DOHH2 (cell line): ENCODE results near the gene WDR6.
A peak's percentile ranks its signal among the peaks of the same experiment; 100 is the strongest.

Source experiments
- H3F3A ChIP-seq: fragments of 200-600 bp; sonication (generic), shearing (Covaris generic); 2 replicates; pipeline ENCODE4 v1.6.0; 2016; ENCODE audit warnings: antibody characterized with exemption, mild to moderate bottlenecking; ENCODE audit not compliant: control insufficient read depth, insufficient read depth
- H3K27ac ChIP-seq: fragments of 200-600 bp; sonication (generic); 2 replicates; pipeline ENCODE4 v1.5.1; 2014; ENCODE audit warnings: low read depth, mild to moderate bottlenecking, low read length, moderate library complexity
- H3K27me3 ChIP-seq: fragments of 200-600 bp; sonication (generic); 2 replicates; pipeline ENCODE4 v1.6.1; 2014; ENCODE audit warnings: mild to moderate bottlenecking, low read length, mixed read lengths; ENCODE audit not compliant: control insufficient read depth
- H3K36me3 ChIP-seq: fragments of 200-600 bp; sonication (generic); 2 replicates; pipeline ENCODE4 v1.6.1; 2014; ENCODE audit warnings: mild to moderate bottlenecking, low read length, moderate library complexity, mixed read lengths; ENCODE audit not compliant: control insufficient read depth
- H3K4me1 ChIP-seq: fragments of 200-600 bp; sonication (generic); 2 replicates; pipeline ENCODE4 v1.6.1; 2014; ENCODE audit warnings: mild to moderate bottlenecking, low read length, mixed read lengths; ENCODE audit not compliant: control insufficient read depth
- H3K4me2 ChIP-seq: fragments of 200-600 bp; sonication (generic); 2 replicates; pipeline ENCODE4 v1.6.0; 2014; ENCODE audit warnings: mild to moderate bottlenecking, low read length, moderate library complexity
- H3K4me3 ChIP-seq: fragments of 200-600 bp; sonication (generic); 2 replicates; pipeline ENCODE4 v1.5.1; 2014; ENCODE audit warnings: mild to moderate bottlenecking, low read length, mixed read lengths
- H3K79me2 ChIP-seq: fragments of 200-600 bp; sonication (generic); 2 replicates; pipeline ENCODE4 v1.6.1; 2014; ENCODE audit warnings: mild to moderate bottlenecking, low read length, mixed read lengths; ENCODE audit not compliant: control insufficient read depth
- H3K9me2 ChIP-seq: fragments of 200-600 bp; sonication (generic); replicated peaks from 2 replicates; pipeline ENCODE4 v1.6.1; 2014; ENCODE audit warnings: mild to moderate bottlenecking, low read length, mixed read lengths; ENCODE audit not compliant: control insufficient read depth
- H3K9me3 ChIP-seq: fragments of 200-600 bp; sonication (generic); 2 replicates; pipeline ENCODE4 v1.6.1; 2014; ENCODE audit warnings: antibody characterized with exemption, low read length, mixed read lengths; ENCODE audit not compliant: control insufficient read depth, insufficient read depth
- H4K20me1 ChIP-seq: fragments of 200-600 bp; sonication (generic); 2 replicates; pipeline ENCODE4 v1.6.0; 2014; ENCODE audit warnings: low read depth, mild to moderate bottlenecking, antibody characterized with exemption, low read length, moderate library complexity; ENCODE audit not compliant: control insufficient read depth, insufficient read depth
- EZH2phosphoT487 ChIP-seq: fragments of 200-600 bp; sonication (generic); IDR thresholded peaks from 2 replicates; pipeline ENCODE4 v1.6.1; 2017; ENCODE audit warnings: borderline replicate concordance, mild to moderate bottlenecking, antibody characterized with exemption, low read length, moderate library complexity, mixed read lengths
- TF ChIP-seq, protein P1 (sequence below): fragments of 200-600 bp; sonication (generic); IDR thresholded peaks from one replicate; pipeline ENCODE4 v1.5.1; 2014; ENCODE audit warnings: antibody characterized with exemption, mild to moderate bottlenecking, low read depth, low read length; ENCODE audit not compliant: poor library complexity, severe bottlenecking

Gene WDR6

DNA sequence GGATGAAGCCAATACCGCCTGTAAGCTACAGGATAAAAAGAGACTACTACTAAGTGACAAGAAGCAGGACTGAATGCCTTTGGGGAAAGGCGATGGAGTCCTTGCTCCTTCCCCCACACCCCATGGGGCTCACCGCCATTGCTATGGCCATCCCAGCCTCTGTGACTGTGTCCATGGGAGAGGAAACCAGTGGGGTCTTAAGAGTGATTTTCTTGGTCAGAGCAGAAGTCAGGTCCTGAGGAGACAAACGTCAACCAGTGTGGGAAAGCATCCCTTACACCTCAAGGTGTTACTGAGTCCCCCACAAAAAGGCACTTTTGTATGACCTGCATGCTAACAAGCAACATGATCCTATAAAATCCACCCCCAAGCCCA lies 21.1 kb downstream of the WDR6 start:
- Histone ChIP-seq H3K36me3 (peaks cover 96% of the 10 kb centered on the region), H3K27ac (peak overlapping the region; percentile 59), H3K9me2 (no peaks in the 10 kb centered on the region), H3K4me2 (peak overlapping the region; percentile 94), H4K20me1 (peaks cover 4% of the 10 kb centered on the region; the same call in 1 of the 2 replicates), H3K9me3 (no peaks in the 10 kb centered on the region), H3K27me3 (no peaks in the 10 kb centered on the region), H3K4me1 (peaks cover 56% of the 10 kb centered on the region), H3F3A (peaks cover 43% of the 10 kb centered on the region), H3K4me3 (peak overlapping the region; percentile 91), H3K79me2 (peaks cover 60% of the 10 kb centered on the region)
- TF ChIP-seq EZH2phosphoT487, result no peak
- TF ChIP-seq, protein P1, sequence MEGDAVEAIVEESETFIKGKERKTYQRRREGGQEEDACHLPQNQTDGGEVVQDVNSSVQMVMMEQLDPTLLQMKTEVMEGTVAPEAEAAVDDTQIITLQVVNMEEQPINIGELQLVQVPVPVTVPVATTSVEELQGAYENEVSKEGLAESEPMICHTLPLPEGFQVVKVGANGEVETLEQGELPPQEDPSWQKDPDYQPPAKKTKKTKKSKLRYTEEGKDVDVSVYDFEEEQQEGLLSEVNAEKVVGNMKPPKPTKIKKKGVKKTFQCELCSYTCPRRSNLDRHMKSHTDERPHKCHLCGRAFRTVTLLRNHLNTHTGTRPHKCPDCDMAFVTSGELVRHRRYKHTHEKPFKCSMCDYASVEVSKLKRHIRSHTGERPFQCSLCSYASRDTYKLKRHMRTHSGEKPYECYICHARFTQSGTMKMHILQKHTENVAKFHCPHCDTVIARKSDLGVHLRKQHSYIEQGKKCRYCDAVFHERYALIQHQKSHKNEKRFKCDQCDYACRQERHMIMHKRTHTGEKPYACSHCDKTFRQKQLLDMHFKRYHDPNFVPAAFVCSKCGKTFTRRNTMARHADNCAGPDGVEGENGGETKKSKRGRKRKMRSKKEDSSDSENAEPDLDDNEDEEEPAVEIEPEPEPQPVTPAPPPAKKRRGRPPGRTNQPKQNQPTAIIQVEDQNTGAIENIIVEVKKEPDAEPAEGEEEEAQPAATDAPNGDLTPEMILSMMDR, result no peak

DNA sequence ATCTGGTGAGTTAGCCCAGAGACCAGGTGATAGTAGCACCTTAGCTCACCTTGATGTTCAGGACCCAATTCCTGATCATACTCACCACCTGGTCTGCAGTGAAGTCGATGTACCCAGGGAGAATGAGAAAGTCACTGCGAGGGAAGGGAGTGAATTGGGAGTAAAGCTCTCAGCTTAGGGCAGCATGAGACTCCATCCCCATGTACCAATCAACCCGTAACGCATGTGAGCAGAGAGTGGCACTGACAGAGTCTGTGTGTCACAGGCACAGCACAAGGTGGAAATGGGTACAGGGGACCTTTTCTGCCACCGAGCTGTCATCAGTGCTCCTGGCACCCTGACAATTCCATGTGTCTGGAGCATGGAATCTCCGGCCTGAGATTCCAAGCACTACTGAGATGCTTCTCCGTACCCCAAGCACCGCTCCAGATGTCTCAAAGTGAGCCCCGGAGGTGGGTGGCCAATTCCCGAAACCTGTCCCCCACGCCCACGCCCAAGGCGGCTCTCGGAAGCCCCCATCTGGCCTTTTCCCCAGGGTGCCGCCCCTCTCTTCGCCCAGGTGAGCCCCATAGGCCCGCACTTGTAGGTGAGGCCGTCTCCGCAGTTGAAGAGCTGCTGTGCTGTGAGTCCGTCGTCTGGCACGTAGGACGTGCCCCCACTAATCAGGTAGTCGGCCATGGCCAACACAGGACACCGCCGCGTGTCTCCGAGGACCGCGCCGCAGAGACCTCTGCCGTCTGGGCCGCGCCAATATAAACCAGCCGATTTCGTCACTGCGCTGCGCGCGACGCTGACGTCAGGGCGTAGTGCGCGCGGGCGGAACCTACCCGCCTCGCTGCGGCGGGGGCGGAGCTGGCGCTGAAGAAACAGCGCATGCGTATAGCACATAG lies 21.7 kb downstream of the WDR6 start, which contains the start of gene IMPDH2:
TSS of gene IMPDH2 (minus strand) at position 726 of the 890 bp plus-strand sequence. CDS start at position 678, 48 bp downstream.
- TF ChIP-seq EZH2phosphoT487, result no peak
- TF ChIP-seq, protein P1, result peak; percentile 38
- peaks cover 94% of the 10 kb centered on the region for H3K36me3 ChIP-seq
- peak within 1 kb of the TSS; percentile 91 for H3K4me3 ChIP-seq
- H3K4me1 ChIP-seq, result peaks cover 51% of the 10 kb centered on the region
- peak within 1 kb of the TSS; percentile 59 for H3K27ac ChIP-seq
- H3K27me3 ChIP-seq, result no peaks in the 10 kb centered on the region
- H3F3A ChIP-seq, result peaks cover 42% of the 10 kb centered on the region
- H3K9me2 ChIP-seq, result no peaks in the 10 kb centered on the region
- H3K9me3 ChIP-seq, result no peaks in the 10 kb centered on the region
- peaks cover 4% of the 10 kb centered on the region; the same call in 1 of the 2 replicates for H4K20me1 ChIP-seq
- H3K4me2 ChIP-seq, result peak within 1 kb of the TSS; percentile 94
- H3K79me2 ChIP-seq, result peaks cover 54% of the 10 kb centered on the region

DNA sequence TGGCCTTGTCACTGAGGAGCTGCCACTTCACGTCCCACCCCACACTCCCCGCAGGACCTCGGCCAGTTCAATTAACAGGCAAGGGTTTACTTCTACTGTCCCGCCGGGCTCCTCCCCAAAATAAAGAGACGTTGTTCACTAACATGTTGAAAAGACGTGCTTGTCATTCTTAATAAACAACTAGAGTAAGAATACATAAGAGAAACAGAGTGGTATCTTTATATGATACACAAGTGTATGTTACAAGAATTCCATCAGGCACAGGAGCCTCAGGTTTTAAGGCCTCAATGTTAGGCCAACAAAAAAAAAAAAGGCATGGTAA lies 22.3 kb downstream of the WDR6 start:
- H3K4me2 ChIP-seq, result peak overlapping the region; percentile 94
- H3K36me3 ChIP-seq, result peaks cover 93% of the 10 kb centered on the region
- TF ChIP-seq EZH2phosphoT487, result no peak
- TF ChIP-seq, protein P1, result no peak
- peak overlapping the region; percentile 91 for H3K4me3 ChIP-seq
- H3K9me3 ChIP-seq, result no peaks in the 10 kb centered on the region
- H3K4me1 ChIP-seq, result peaks cover 46% of the 10 kb centered on the region
- peaks cover 4% of the 10 kb centered on the region; the same call in 1 of the 2 replicates for H4K20me1 ChIP-seq
- peaks cover 39% of the 10 kb centered on the region for H3F3A ChIP-seq
- no peaks in the 10 kb centered on the region for H3K27me3 ChIP-seq
- H3K79me2 ChIP-seq, result peaks cover 47% of the 10 kb centered on the region
- H3K9me2 ChIP-seq, result no peaks in the 10 kb centered on the region
- peak overlapping the region; percentile 21 for H3K27ac ChIP-seq
